HepG2 (cell line): ENCODE results near the gene MAN1A1. TPM values are rescaled to one million over a fixed set of nuclear protein-coding genes. Genes with fewer than 3 reads are reported as not detected.

ENCODE experiments used
- CHD4 ChIP-seq: fragments of 200-600 bp; sonication (generic); IDR thresholded peaks from 2 replicates; pipeline ENCODE4 v1.7.0; 2017; ENCODE audit warnings: mild to moderate bottlenecking, low read length, borderline replicate concordance
- HIVEP1 ChIP-seq: sonication (generic); formaldehyde crosslinking; IDR thresholded peaks from 2 replicates; pipeline ENCODE4 v1.4.0; 2020; ENCODE audit warnings: mild to moderate bottlenecking, missing genetic modification reagents
- MIER2 ChIP-seq: IDR thresholded peaks from 2 replicates; pipeline ENCODE4 v1.6.1; 2016; ENCODE audit warnings: missing biosample characterization, missing genetic modification reagents
- MZF1 ChIP-seq: sonication (generic); formaldehyde crosslinking; IDR thresholded peaks from 2 replicates; pipeline ENCODE4 v1.8.1; 2023; ENCODE audit warnings: mild to moderate bottlenecking, missing genetic modification reagents, borderline replicate concordance
- SOX6 ChIP-seq, 2 experiments: fragments of 450-650 bp in 1 of 2; sonication (generic) in 1 of 2; formaldehyde crosslinking in 1 of 2; IDR thresholded peaks; 2 replicates each; pipeline versions ENCODE4 v1.4.0 to v1.6.1; 2017 to 2020; ENCODE audit warnings: antibody characterized with exemption in 1 of 2, mild to moderate bottlenecking in 1 of 2, missing genetic modification reagents in 1 of 2
- ZFP37 ChIP-seq: sonication (generic); formaldehyde crosslinking; IDR thresholded peaks from 2 replicates; pipeline ENCODE4 v1.4.0; 2020; ENCODE audit warnings: missing genetic modification reagents, borderline replicate concordance
- ZFP41 ChIP-seq: sonication (generic); formaldehyde crosslinking; IDR thresholded peaks from 2 replicates; pipeline ENCODE4 v1.4.0; 2020; ENCODE audit warnings: mild to moderate bottlenecking, missing genetic modification reagents, borderline replicate concordance
- ZNF33B ChIP-seq: sonication (generic); formaldehyde crosslinking; IDR thresholded peaks from 2 replicates; pipeline ENCODE4 v1.5.1; 2020; ENCODE audit warnings: mild to moderate bottlenecking, missing genetic modification reagents
- ZNF34 ChIP-seq: sonication (generic); formaldehyde crosslinking; IDR thresholded peaks from 2 replicates; pipeline ENCODE4 v1.4.0; 2020; ENCODE audit warnings: mild to moderate bottlenecking, missing genetic modification reagents, borderline replicate concordance
- ZNF576 ChIP-seq: sonication (generic); formaldehyde crosslinking; IDR thresholded peaks from 2 replicates; pipeline ENCODE4 v1.4.0; 2020; ENCODE audit warnings: mild to moderate bottlenecking, missing genetic modification reagents
- ZNF639 ChIP-seq: conservative IDR thresholded peaks from 2 replicates; pipeline ENCODE4 v1.6.1; 2018; ENCODE audit warnings: missing genetic modification reagents
- ZNF660 ChIP-seq: sonication (generic); formaldehyde crosslinking; IDR thresholded peaks from 2 replicates; pipeline ENCODE4 v1.5.1; 2020; ENCODE audit warnings: mild to moderate bottlenecking, low read depth, missing genetic modification reagents, borderline replicate concordance
- ZNF678 ChIP-seq: sonication (generic); formaldehyde crosslinking; IDR thresholded peaks from 2 replicates; pipeline ENCODE4 v1.4.0; 2020; ENCODE audit warnings: mild to moderate bottlenecking, missing genetic modification reagents
- polyA plus RNA-seq, 8 experiments: library from polyadenylated mRNA; depleted of rRNA in 3 of 8; stranded (reverse) in 7 of 8; unstranded in 1 of 8; fragments of >200 nt; fragmentation: Illumina TruSeq in 4 of 8; extraction: Trizol in 4 of 8; gene quantifications; 2 replicates each; pipeline versions ENCODE4 v1.2.1 to v1.2.3, GENCODE V29; 2011 to 2016; ENCODE audit warnings: low read depth in 4 of 8, missing spikeins in 1 of 8, mixed read lengths in 1 of 8; ENCODE audit not compliant: insufficient read depth in 1 of 8
- total RNA-seq, 5 experiments: library from RNA; depleted of rRNA; stranded (reverse); fragments of >200 nt; fragmentation: Illumina TruSeq; extraction: Trizol; gene quantifications; 2 replicates each; pipeline ENCODE4 v1.2.3, GENCODE V29; 2016; ENCODE audit warnings: low read depth in 1 of 5
- TF ChIP-seq, protein P1 (sequence below): sonication (generic); formaldehyde crosslinking; IDR thresholded peaks from 2 replicates; pipeline ENCODE4 v1.5.0; 2020; ENCODE audit warnings: missing genetic modification reagents, mild to moderate bottlenecking, borderline replicate concordance
- TF ChIP-seq, protein P2 (sequence below), 2 experiments: fragments of 450-650 bp in 1 of 2; sonication (generic) in 1 of 2; formaldehyde crosslinking; IDR thresholded peaks; 2 replicates each; pipeline versions ENCODE4 v1.5.0 to v1.8.0; 2020 to 2022; ENCODE audit warnings: mild to moderate bottlenecking in 1 of 2, missing genetic modification reagents in 1 of 2
- TF ChIP-seq, protein P3 (sequence below): IDR thresholded peaks from 2 replicates; pipeline ENCODE4 v1.6.1; 2016; ENCODE audit warnings: missing compliant biosample characterization, missing genetic modification reagents, borderline replicate concordance
- TF ChIP-seq, protein P4 (sequence below): sonication (generic); formaldehyde crosslinking; conservative IDR thresholded peaks from 2 replicates; pipeline ENCODE4 v1.4.0; 2020; ENCODE audit warnings: missing genetic modification reagents
- TF ChIP-seq, protein P5 (sequence below): IDR thresholded peaks from 2 replicates; pipeline ENCODE4 v1.6.1; 2012; ENCODE audit warnings: inconsistent platforms
- TF ChIP-seq, protein P6 (sequence below): sonication (generic); formaldehyde crosslinking; IDR thresholded peaks from 2 replicates; pipeline ENCODE4 v1.4.0; 2020; ENCODE audit warnings: missing genetic modification reagents

Gene MAN1A1
- total and polyA plus RNA-seq, 2 of the 13 experiments (the other 11 are each of a cell fraction or from before 2014, with no cell fraction given) = 156 to 236 TPM

- TF ChIP-seq ZNF678 (CRISPR knock-in tag) (no peak), ZNF660 (CRISPR knock-in tag) (no peak), ZNF576 (CRISPR knock-in tag) (no peak), HIVEP1 (no peak), SOX6 (IDR thresholded peaks at IDR 0.05) (no peak), SOX6 (CRISPR knock-in tag; IDR thresholded peaks at IDR 0.05) (peak; percentile 98), CHD4 (peak; percentile 95; the same call in 1 of the 2 replicates), ZNF639 (CRISPR knock-in tag) (no peak), ZFP41 (no peak), MIER2 (CRISPR knock-in tag) (no peak), ZNF34 (CRISPR knock-in tag) (no peak), ZNF33B (CRISPR knock-in tag) (no peak), MZF1 (CRISPR knock-in tag) (no peak), ZFP37 (CRISPR knock-in tag) (no peak)
- TF ChIP-seq, protein P1, sequence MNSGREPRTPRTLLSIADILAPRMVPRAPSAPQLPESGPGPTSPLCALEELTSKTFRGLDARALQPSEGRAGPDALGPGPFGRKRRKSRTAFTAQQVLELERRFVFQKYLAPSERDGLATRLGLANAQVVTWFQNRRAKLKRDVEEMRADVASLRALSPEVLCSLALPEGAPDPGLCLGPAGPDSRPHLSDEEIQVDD (CRISPR knock-in tag) = no peak
- TF ChIP-seq, protein P2, sequence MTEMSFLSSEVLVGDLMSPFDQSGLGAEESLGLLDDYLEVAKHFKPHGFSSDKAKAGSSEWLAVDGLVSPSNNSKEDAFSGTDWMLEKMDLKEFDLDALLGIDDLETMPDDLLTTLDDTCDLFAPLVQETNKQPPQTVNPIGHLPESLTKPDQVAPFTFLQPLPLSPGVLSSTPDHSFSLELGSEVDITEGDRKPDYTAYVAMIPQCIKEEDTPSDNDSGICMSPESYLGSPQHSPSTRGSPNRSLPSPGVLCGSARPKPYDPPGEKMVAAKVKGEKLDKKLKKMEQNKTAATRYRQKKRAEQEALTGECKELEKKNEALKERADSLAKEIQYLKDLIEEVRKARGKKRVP (CRISPR knock-in tag; IDR thresholded peaks at IDR 0.05) = peak in 1 of 2 experiments; percentile 84; a peak in 2 of 4 replicates
- TF ChIP-seq, protein P3, sequence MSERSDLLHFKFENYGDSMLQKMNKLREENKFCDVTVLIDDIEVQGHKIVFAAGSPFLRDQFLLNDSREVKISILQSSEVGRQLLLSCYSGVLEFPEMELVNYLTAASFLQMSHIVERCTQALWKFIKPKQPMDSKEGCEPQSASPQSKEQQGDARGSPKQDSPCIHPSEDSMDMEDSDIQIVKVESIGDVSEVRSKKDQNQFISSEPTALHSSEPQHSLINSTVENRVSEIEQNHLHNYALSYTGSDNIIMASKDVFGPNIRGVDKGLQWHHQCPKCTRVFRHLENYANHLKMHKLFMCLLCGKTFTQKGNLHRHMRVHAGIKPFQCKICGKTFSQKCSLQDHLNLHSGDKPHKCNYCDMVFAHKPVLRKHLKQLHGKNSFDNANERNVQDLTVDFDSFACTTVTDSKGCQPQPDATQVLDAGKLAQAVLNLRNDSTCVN = no peak
- TF ChIP-seq, protein P4, sequence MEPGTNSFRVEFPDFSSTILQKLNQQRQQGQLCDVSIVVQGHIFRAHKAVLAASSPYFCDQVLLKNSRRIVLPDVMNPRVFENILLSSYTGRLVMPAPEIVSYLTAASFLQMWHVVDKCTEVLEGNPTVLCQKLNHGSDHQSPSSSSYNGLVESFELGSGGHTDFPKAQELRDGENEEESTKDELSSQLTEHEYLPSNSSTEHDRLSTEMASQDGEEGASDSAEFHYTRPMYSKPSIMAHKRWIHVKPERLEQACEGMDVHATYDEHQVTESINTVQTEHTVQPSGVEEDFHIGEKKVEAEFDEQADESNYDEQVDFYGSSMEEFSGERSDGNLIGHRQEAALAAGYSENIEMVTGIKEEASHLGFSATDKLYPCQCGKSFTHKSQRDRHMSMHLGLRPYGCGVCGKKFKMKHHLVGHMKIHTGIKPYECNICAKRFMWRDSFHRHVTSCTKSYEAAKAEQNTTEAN (CRISPR knock-in tag) = peak; percentile 68; the same call in 1 of the 2 replicates
- TF ChIP-seq, protein P5, sequence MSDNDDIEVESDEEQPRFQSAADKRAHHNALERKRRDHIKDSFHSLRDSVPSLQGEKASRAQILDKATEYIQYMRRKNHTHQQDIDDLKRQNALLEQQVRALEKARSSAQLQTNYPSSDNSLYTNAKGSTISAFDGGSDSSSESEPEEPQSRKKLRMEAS = no peak
- TF ChIP-seq, protein P6, sequence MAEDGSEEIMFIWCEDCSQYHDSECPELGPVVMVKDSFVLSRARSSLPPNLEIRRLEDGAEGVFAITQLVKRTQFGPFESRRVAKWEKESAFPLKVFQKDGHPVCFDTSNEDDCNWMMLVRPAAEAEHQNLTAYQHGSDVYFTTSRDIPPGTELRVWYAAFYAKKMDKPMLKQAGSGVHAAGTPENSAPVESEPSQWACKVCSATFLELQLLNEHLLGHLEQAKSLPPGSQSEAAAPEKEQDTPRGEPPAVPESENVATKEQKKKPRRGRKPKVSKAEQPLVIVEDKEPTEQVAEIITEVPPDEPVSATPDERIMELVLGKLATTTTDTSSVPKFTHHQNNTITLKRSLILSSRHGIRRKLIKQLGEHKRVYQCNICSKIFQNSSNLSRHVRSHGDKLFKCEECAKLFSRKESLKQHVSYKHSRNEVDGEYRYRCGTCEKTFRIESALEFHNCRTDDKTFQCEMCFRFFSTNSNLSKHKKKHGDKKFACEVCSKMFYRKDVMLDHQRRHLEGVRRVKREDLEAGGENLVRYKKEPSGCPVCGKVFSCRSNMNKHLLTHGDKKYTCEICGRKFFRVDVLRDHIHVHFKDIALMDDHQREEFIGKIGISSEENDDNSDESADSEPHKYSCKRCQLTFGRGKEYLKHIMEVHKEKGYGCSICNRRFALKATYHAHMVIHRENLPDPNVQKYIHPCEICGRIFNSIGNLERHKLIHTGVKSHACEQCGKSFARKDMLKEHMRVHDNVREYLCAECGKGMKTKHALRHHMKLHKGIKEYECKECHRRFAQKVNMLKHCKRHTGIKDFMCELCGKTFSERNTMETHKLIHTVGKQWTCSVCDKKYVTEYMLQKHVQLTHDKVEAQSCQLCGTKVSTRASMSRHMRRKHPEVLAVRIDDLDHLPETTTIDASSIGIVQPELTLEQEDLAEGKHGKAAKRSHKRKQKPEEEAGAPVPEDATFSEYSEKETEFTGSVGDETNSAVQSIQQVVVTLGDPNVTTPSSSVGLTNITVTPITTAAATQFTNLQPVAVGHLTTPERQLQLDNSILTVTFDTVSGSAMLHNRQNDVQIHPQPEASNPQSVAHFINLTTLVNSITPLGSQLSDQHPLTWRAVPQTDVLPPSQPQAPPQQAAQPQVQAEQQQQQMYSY = no peak
Measured at GRCh38 chr6:119170447-119171087, 179.0 kb downstream of the MAN1A1 start (continued).
